Measurements from ENCODE around the gene RNF166. TPM values are rescaled to one million over a fixed set of nuclear protein-coding genes. Genes with fewer than 3 reads are reported as not detected.

The RNF166 gene
- total and polyA plus RNA-seq, 2 donors from 2014 or later, result 16.3 to 31.4 TPM

- no peak overlapping the region for H3K9ac ChIP-seq (ENCODE audit: low read length in 3 of 3)
- intact Hi-C loops (cut with DNase I), result no loop called here
- DNase-seq, result no peak
- H3K36me3 ChIP-seq (ENCODE audit: control insufficient read depth in 2 of 3, insufficient read depth in 3 of 3, low read length in 3 of 3), result peaks cover 0 to 24% (median 11%) of the 10 kb centered on the region in 3 donors
- H3K27ac ChIP-seq (ENCODE audit: low read depth in 2 of 2, low read length in 2 of 2), result no peak overlapping the region
- H3K27me3 ChIP-seq (ENCODE audit: control insufficient read depth, insufficient read depth, low read length), result no peaks in the 10 kb centered on the region
- H3K4me3 ChIP-seq (ENCODE audit: low read length in 3 of 3), result no peak overlapping the region
- TF ChIP-seq CTCF (IDR thresholded peaks at IDR 0.05; ENCODE audit: borderline replicate concordance, extremely low read depth, insufficient read depth), result no peak
- no peaks in the 10 kb centered on the region for H3K9me3 ChIP-seq (ENCODE audit: control insufficient read depth in 2 of 3, insufficient read depth in 1 of 3, low read length in 3 of 3)
- FAIRE-seq, result no peak
- no peaks in the 10 kb centered on the region for H3K4me1 ChIP-seq (ENCODE audit: control insufficient read depth in 2 of 3, insufficient read depth in 2 of 3, low read depth in 1 of 3, low read length in 3 of 3)
Measured at GRCh38 chr16:88720396-88720970, 14.3 kb upstream of the RNF166 start.

GRCh38 chr16:88719933-88720296 is 13.7 kb upstream of the RNF166 start:
- no peak for TF ChIP-seq CTCF (IDR thresholded peaks at IDR 0.05; ENCODE audit: borderline replicate concordance, extremely low read depth, insufficient read depth)
- intact Hi-C loops (cut with DNase I), result no loop called here
- FAIRE-seq, result no peak
- Histone ChIP-seq H3K4me3 (ENCODE audit: low read length in 3 of 3) (no peak overlapping the region), H3K27ac (ENCODE audit: low read depth in 2 of 2, low read length in 2 of 2) (no peak overlapping the region), H3K9ac (ENCODE audit: low read length in 3 of 3) (no peak overlapping the region), H3K27me3 (ENCODE audit: control insufficient read depth, insufficient read depth, low read length) (no peaks in the 10 kb centered on the region), H3K4me1 (ENCODE audit: control insufficient read depth in 2 of 3, insufficient read depth in 2 of 3, low read depth in 1 of 3, low read length in 3 of 3) (no peaks in the 10 kb centered on the region), H3K9me3 (ENCODE audit: control insufficient read depth in 2 of 3, insufficient read depth in 1 of 3, low read length in 3 of 3) (no peaks in the 10 kb centered on the region), H3K36me3 (ENCODE audit: control insufficient read depth in 2 of 3, insufficient read depth in 3 of 3, low read length in 3 of 3) (peaks cover 0 to 21% (median 11%) of the 10 kb centered on the region in 3 donors)
- DNase-seq, result no peak

GRCh38 chr16:88719267-88719932 is 13.2 kb upstream of the RNF166 start:
- no peaks in the 10 kb centered on the region for H3K27me3 ChIP-seq (ENCODE audit: control insufficient read depth, insufficient read depth, low read length)
- DNase-seq (no peak), FAIRE-seq (no peak)
- H3K9ac ChIP-seq (ENCODE audit: low read length in 3 of 3), result no peak overlapping the region
- H3K9me3 ChIP-seq (ENCODE audit: control insufficient read depth in 2 of 3, insufficient read depth in 1 of 3, low read length in 3 of 3), result no peaks in the 10 kb centered on the region
- H3K4me3 ChIP-seq (ENCODE audit: low read length in 3 of 3), result no peak overlapping the region
- H3K4me1 ChIP-seq (ENCODE audit: control insufficient read depth in 2 of 3, insufficient read depth in 2 of 3, low read depth in 1 of 3, low read length in 3 of 3), result no peaks in the 10 kb centered on the region
- intact Hi-C loops (cut with DNase I), result no loop called here
- H3K27ac ChIP-seq (ENCODE audit: low read depth in 2 of 2, low read length in 2 of 2), result no peak overlapping the region
- no peak for TF ChIP-seq CTCF (IDR thresholded peaks at IDR 0.05; ENCODE audit: borderline replicate concordance, extremely low read depth, insufficient read depth)
- peaks cover 0 to 20% (median 11%) of the 10 kb centered on the region in 3 donors for H3K36me3 ChIP-seq (ENCODE audit: control insufficient read depth in 2 of 3, insufficient read depth in 3 of 3, low read length in 3 of 3)
